ENCODE data around the gene GPATCH1.
A peak's percentile ranks its signal among the peaks of the same experiment; 100 is the strongest.
"Not testable (repeated sequence)": the region's sequence is repeated elsewhere in the genome, so short reads cannot be mapped to it uniquely, and the experiment has no call there.

GPATCH1 gene

DNA sequence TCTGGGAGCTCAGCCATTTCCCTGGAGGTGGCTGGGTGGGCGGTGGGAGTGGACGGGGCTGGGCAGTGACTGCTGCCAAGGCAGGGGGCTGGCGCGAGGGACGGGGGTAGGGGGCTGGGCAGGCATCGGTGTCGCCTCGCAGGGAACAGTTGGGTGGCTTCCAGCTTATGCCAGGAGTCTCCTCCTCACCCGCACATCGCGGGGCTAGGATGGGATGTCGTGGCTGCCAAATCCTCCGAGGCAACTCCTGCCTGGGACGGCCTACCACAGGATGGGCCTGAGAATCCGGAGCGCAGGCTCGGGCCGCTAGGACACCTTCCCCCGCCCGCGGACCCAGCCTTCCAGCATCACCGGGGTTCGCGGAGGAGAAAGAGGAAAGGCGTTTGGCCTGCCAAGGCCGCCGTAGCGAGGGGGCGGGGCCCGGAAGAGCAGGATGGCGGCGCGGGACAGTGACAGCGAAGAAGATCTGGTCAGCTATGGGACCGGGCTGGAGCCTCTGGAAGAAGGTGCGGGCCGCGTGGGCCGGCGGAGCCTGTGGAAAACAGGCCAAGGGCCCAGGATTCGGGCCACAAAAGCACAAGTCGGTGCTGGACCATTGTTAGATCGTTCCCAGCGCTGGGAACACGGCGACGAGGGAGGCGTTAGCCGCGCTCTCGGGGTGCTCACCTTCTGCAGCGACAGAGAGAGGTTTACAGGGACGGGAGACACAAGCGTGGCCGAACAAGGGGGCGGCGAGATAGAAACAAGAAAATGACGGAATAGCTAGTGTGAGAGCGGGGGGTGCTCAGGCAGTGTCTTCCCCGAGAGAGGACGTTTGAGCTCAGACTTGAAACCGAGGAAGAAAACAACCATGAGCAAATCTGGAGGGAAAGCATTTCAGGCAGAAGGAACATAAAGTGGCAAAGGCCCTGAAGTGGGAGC is at the start of gene GPATCH1:
GPATCH1 (plus strand) TSS at position 421 of the 921 bp plus-strand sequence; CDS start at position 434, 13 bp downstream.
- TF ChIP-seq CTCF (IDR thresholded peaks at IDR 0.05; ENCODE audit: extremely low read depth, missing control alignments), result no peak
- DNase-seq (ENCODE audit: low spot score), result peak; percentile 90

DNA sequence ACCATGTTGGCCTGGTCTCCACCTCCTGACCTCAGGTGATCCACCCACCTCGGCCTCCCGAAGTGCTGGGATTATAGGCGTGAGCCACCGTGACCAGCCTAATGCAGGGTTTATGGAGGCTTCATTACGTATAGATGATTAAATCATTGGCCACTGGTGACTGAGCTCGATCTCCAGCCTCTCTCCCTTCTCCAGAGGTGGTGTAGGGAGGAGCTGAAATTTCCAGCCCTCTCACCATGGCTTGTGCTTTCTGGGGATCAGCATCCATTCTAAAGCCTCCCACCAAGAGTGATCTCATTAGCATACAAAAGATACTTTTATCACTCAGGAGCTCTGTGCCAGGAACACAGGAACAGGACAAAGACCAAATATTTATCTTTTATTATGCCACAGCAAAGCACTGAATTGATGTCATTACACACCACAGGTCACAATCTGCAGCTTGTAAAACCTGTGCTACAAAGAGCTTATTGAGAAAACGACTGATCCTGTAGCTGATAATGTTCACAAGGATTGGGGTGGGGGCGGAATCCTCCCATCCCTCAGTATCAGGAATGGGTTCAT is 48.7 kb upstream of the GPATCH1 start:
- DNase-seq (ENCODE audit: low spot score), result no peak
- no peak for TF ChIP-seq CTCF (IDR thresholded peaks at IDR 0.05; ENCODE audit: extremely low read depth, missing control alignments)

GRCh38 chr19:33035461-33035860 is 45.5 kb upstream of the GPATCH1 start:
- no peak for DNase-seq (ENCODE audit: low spot score)
- no peak for TF ChIP-seq CTCF (IDR thresholded peaks at IDR 0.05; ENCODE audit: extremely low read depth, missing control alignments)

GRCh38 chr19:33036370-33037167 is 44.4 kb upstream of the GPATCH1 start:
- DNase-seq (ENCODE audit: low spot score), result not testable (repeated sequence)

DNA sequence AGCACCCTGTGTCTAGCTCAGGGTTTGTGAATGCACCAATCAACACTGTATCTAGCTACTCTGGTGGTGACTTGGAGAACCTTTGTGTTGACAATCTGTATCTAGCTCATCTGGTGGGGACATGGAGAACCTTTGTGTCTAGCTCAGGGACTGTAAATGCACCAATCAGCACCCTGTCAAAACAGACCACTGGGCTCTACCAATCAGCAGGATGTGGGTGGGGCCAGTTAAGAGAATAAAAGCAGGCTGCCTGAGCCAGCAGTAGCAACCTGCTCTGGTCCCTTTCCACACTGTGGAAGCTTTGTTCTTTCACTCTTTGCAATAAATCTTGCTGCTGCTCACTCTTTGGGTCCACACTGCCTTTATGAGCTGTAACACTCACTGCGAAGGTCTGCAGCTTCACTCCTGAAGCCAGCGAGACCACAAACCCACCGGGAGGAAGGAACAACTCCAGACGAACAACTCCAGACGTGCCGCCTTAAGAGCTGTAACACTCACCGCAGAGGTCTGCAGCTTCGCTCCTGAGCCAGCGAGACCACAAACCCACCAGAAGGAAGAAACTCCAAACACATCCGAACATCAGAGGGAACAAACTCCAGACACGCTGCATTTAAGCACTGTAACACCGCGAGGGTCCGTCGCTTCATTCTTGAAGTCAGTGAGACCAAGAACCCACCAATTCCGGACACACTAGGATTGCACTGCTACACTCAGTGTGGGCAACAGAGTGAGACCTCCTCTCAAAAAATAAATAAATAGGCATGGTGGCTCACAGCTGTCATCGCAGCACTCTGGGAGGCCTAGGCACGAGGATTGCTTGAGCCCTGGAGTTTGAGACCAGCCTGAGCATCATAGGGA is 43.6 kb upstream of the GPATCH1 start:
- DNase-seq (ENCODE audit: low spot score), result not testable (repeated sequence)

DNA sequence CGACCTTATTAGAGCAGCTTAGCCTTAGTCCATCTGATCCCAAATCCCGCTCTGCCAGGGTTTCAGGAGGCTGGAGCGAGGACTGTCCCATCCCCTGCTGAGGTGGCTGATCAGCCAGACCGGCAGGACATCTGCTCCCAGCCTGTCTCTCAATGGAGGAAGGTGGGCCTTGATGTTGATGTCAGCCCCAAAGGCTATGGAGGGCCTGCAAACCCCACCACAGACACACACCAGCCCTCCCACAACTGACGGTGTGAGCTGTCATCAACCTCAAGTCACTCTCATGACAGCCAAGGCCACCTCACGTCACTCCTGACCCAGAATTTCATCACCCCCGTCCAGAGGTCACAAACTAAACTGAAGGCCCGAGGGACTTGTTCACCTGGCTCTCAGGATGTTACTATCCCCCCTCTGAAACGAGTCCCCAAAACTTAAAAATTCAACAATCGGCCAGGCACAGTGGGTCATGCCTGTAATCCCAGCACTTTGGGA is 41.8 kb upstream of the GPATCH1 start:
- TF ChIP-seq CTCF (IDR thresholded peaks at IDR 0.05; ENCODE audit: extremely low read depth, missing control alignments), result no peak
- no peak for DNase-seq (ENCODE audit: low spot score)

DNA sequence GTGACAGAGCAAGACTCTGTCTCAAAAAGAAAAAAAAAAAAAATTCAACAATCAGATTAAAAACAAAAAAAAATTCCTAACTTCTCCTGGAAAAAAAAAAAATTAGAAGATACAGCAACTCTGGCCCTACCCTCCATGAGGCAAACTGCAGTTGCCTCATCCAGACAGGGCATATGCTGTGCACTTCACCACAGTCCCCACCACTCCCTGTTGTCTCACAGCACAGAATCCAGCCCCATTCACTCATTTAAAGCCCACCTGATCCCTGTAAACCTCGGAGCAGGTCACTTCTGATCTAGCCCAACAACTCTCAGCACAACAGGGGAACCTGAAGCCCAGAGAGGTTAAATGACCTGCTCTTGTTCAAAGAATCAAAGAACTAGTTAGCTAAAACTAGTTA is 41.2 kb upstream of the GPATCH1 start:
- DNase-seq (ENCODE audit: low spot score), result no peak

More for the DNA sequence above, 41.2 kb upstream of the GPATCH1 start:
- no peak for TF ChIP-seq CTCF (IDR thresholded peaks at IDR 0.05; ENCODE audit: extremely low read depth, missing control alignments)

All from GM20000 (cell line).